ENCODE results near the gene ARHGAP1. TPM values are rescaled to one million over a fixed set of nuclear protein-coding genes. Genes with fewer than 3 reads are reported as not detected.

The ARHGAP1 gene
- total and polyA plus RNA-seq, 9 of the 15 experiments (the other 6 are each of a cell fraction or from before 2014, with no cell fraction given), result 3.6 to 30.4 (median 8.2) TPM

- no peaks in the 10 kb centered on the region for H4K20me1 ChIP-seq (replicated peaks; ENCODE audit: control insufficient read depth, insufficient read depth, low read length)
- POLR2A ChIA-PET, result interaction anchor here (1.2 kb wide), 1 partner anchor 14 kb away, joined by 4 read pairs; no protein-coding TSS in a partner anchor
- H3K36me3 ChIP-seq (ENCODE audit: control insufficient read depth, insufficient read depth, low read length), result peaks cover 58% of the 10 kb centered on the region
- no peaks in the 10 kb centered on the region for H3K9me1 ChIP-seq (ENCODE audit: control insufficient read depth, insufficient read depth, low read length)
- CTCF ChIA-PET (ENCODE audit: low intra/inter-chr PET ratio), result no interaction called here
- H3K27me3 ChIP-seq (ENCODE audit: control insufficient read depth in 2 of 2, insufficient read depth in 2 of 2, low read length in 2 of 2), result no peaks in the 10 kb centered on the region
- H3K4me2 ChIP-seq (ENCODE audit: insufficient read depth, low read length), result no peak overlapping the region
- no peak overlapping the region for H3K4me3 ChIP-seq
- H3K4me1 ChIP-seq (replicated peaks in 1 of 2; ENCODE audit: control insufficient read depth in 2 of 2, insufficient read depth in 2 of 2, low read length in 2 of 2), result peaks cover 6 to 14% of the 10 kb centered on the region in 2 experiments; a peak in 3 of 5 replicates
- no peaks in the 10 kb centered on the region for H3K9me3 ChIP-seq (replicated peaks; ENCODE audit: control insufficient read depth, insufficient read depth, low read depth, low read length)
- no TSS peak for BruUV-seq (replicated peaks)
- in situ Hi-C loops (cut with MboI), result no loop called here
- intact Hi-C loops (cut with micrococcal nuclease), result no loop called here
- WGBS (ENCODE audit: insufficient coverage, low coverage, missing lambda C conversion rate), result 89% methylated on average over 1 of the region's 1 CpG
- H2AFZ ChIP-seq (ENCODE audit: low read depth, low read length), result no peak overlapping the region
- ATAC-seq, result no peak
- no peak overlapping the region for H3K9ac ChIP-seq (ENCODE audit: insufficient read depth in 1 of 2, low read depth in 2 of 2, low read length in 2 of 2)
- no peaks in the 10 kb centered on the region for H3K79me2 ChIP-seq (ENCODE audit: control insufficient read depth, insufficient read depth, low read length)
- H3K27ac ChIP-seq (ENCODE audit: extremely low read depth, low read depth, low read length), result no peak overlapping the region
- DNase-seq (ENCODE audit: extremely low read depth in 1 of 4, low spot score in 3 of 4), result no peak
- no peak for TF ChIP-seq PTTG1 (tag; IDR thresholded peaks at IDR 0.05; ENCODE audit: low read depth)
- no peak for TF ChIP-seq SAFB2 (IDR thresholded peaks at IDR 0.05; ENCODE audit: borderline replicate concordance, low read depth, low read length, severe bottlenecking)
- TF ChIP-seq ZEB2 (IDR thresholded peaks at IDR 0.05), result no peak
- TF ChIP-seq KLF1 (tag; IDR thresholded peaks at IDR 0.05), result no peak
- no peak for TF ChIP-seq E2F1 (CRISPR knock-in tag; IDR thresholded peaks at IDR 0.05)
- no peak for TF ChIP-seq ZBTB17 (CRISPR knock-in tag; IDR thresholded peaks at IDR 0.05)
- no peak for TF ChIP-seq MCM7 (IDR thresholded peaks at IDR 0.05)
- TF ChIP-seq SP1 (CRISPR knock-in tag; IDR thresholded peaks at IDR 0.05), result no peak
- no peak for TF ChIP-seq NFYB (IDR thresholded peaks at IDR 0.05; ENCODE audit: extremely low read depth, insufficient read length)
- no peak for TF ChIP-seq EGR1 (conservative IDR thresholded peaks at IDR 0.05)
- no peak for TF ChIP-seq ZNF282 (CRISPR knock-in tag; IDR thresholded peaks at IDR 0.05)
- TF ChIP-seq ETV1 (tag; conservative IDR thresholded peaks at IDR 0.05; ENCODE audit: low read depth), result no peak
- no peak for FAIRE-seq
Measured at GRCh38 chr11:46659908-46660307, 40.5 kb downstream of the ARHGAP1 start.
